Measurements from ENCODE around the gene TARS3.

The TARS3 gene

DNA sequence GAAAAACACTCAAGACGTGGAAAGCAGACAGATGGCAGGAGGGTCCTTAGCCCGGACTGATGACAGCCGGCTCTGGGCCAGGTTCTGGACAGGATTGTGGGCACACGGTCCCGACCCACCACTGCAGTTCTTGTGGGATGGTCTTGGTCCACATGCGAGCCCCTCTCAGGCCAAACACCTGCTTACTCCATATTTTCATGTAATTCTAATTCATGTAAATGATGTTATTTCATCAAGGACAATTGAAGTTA, 104.7 kb downstream of the TARS3 start:
- no peak for DNase-seq

- no peak for DNase-seq
Measured at GRCh38 chr15:101618851-101619614, 105.2 kb downstream of the TARS3 start.

GRCh38 chr15:101618076-101618475, 106.2 kb downstream of the TARS3 start:
- DNase-seq = no peak

GRCh38 chr15:101617390-101617965, 106.8 kb downstream of the TARS3 start:
- no peak for DNase-seq

DNA sequence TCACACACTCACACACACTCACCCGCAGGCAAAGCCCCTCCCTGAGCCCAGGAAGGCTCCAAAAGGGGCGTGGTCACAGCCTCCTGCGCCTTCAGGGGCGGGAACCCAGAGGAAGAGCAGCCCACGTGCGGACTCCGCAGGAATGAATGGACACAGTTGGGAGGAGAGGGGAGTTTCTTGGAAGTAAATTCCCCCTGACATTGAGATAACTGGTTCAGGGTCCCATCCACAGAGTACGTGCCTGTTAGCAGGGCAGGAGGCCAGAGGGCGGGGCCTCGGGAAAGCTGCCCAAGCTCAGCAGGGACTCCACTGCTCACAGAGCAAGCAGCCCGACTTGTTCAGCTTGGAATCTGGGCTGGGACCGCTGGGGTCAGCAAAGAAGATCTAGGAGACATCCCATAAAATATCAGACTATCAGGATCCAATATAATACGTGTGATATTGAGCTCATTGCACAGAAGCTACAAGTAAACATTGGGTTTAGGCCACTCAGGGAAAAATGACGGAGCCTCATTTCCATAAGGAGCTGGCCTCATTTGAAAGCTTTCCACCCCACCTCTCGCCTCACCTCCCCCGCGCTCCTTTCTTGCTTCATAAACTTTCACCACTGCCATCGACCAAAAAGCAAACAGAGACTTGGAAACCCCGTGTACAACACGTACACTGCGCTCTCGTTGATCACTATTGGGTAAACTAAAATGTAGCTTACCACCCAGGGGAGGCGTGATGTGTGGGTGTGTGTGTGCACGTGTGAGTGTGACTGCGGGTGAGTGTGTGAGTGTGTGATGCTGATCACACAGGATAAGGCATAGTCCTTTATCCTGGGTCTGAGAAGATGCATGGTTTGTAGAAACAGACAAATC, 108.1 kb downstream of the TARS3 start:
- no peak for DNase-seq

DNA sequence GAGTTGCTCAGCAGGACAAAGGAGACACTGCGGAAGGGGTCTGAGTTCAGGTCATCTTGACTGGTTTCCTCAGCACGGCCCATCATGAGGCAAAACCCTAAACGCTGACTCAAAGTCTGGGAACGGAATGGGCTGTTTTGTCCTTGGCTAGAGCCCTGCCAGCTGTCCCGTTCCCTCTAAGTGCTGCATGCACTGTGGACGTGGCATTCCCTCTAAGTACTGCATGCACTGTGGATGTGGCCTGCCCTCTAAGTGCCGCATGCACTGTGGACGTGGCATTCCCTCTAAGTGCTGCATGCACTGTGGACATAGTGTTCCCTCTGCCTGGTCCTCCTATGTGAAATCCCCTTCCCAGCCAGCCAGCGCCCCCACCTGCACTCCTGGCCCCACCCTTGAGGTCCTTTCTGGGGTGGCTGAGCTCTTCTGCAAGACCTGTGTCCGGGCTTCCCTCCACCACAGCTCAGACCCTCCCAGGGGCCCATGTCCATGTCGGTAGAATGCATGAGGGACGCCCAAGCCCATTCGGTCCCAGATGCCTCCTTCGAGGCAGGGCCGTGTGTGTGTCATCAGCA, 108.8 kb downstream of the TARS3 start:
- no peak for DNase-seq

GRCh38 chr15:101614761-101615160, 109.5 kb downstream of the TARS3 start:
- no peak for DNase-seq

GRCh38 chr15:101614001-101614585, 110.2 kb downstream of the TARS3 start:
- no peak for DNase-seq

DNA sequence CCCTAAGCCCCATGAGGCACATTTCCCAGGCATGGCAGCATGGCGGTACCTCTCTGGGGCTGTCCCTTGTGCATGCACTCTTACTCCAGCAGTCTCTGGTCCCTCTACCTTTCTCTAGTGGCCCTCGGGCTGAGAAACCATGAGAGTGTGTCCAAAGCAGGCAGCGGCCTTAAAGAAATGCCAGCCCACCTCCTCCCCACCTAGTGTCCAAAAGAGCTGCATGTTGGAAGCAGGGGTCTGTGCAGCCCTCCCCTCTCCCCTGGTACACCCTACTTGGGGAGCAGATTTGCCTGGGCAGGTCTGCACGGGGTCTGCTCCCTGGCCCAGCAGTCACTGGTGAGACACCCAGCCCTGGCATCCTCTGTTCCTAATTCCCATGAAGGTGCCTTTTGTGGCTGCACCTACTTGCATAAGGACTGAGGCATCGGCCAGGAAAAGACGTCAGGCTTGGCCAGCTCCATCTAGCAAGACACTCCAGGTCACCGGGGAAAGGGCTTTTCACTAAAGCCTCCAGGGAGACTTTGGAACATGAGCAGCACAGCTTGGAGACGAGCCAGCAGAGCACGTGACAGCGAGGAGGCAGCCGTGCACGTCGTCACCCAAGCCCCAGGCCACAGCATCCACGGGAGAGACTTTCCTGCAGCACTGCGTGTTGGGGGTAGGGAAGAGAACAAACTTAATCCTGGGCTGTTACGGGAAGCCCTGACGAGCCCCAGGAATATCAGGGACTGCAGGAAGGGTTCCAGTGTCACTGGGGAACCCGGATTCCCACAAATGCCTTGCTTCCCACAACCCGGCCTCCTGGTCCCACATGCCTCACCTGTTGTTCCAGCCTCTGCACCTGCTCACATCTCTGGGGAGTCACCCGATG, 110.9 kb downstream of the TARS3 start:
- no peak for DNase-seq

GRCh38 chr15:101612676-101613075, 111.6 kb downstream of the TARS3 start:
- DNase-seq = no peak

DNA sequence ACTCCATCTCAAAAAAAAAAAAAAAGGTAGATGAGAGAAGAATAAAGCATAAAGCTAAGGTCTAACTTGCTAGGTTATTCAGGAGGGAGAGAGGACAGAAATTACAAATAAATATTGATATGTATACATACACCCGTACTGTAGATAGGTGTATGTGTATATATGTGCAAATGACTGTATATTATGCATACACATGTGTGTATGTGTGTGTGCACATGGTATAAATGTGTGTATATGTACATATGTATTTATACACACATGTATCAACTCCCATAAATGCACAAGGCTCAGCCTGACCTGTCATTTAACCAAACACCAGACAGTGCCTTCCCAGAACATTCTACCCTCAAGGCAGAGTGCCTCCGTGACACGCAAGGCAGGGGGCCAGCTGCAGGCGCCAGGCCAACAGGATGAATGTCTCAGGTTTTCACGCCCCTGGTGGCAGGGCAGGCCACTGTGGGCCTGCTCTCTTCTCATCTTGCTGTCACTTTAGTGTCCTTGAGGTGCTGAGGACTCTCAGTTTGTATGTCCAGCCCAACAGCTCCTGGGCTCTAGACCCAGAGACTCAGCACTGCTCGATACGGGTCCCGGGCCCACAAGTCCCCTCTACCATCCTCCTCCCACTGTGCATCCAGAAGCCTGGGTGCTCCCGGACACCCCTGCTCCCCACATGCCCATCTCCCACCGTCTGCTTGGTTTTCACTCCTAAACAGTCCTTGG, 112.5 kb downstream of the TARS3 start:
- no peak for DNase-seq

DNA sequence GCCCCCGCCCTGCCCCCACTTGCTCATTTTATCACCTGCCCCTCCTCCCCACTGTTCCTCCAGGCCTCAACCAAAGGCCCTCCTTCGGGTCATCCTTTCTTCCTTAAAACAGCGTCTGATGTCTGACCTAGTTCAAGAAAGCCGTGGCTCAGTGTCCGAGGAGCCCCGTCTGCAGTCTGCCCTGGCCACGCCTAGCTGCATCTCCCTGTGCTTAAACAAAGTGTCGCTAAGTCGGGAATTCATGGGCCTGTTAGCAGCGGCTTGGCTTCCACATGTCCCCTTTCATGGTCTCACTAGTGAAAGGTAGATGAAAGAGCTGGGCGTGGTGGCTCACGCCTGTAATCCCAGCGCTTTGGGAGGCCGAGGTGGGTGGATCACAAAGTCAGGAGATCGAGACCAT, 113.3 kb downstream of the TARS3 start:
- DNase-seq = no peak

DNA sequence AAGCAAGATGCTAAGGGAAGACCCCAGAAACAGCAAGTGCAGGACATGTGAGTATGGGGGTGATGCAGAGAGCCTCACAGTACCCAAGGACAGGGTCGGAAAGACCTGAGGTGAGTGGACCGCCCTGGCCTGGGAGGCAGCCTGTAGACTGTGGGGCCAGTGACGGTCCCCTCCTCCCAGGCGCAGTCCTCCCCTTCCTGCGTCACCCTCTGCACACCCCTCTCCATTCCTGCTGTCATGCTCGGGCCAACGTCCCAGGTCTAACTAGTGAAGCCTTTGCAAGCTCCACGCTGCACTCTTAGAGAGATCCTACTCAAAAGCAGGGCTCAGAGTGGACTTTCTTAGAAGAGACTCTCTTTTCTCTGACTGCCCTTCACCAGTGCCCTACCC, 113.7 kb downstream of the TARS3 start:
- DNase-seq = no peak

GRCh38 chr15:101609742-101610610, 114.3 kb downstream of the TARS3 start:
- no peak for DNase-seq

DNA sequence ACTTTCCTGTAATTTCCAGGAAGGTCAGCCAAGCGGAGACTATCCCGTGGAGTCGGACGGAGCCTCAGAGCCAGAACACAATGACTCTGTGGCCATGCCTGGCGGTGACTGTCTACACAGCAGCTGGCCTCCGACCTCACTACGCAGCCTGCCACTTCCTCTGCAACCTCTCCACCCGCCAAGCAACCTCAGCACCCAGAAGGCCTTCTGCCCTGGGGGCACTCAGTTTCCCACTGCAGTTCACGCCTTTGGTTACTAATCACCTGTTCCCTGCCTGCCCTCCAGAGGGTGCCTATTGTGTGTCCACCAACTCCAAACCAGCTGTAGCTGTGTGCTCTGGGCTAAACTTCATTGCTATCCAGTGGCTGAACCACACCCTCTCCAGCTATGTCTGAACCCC, 116.1 kb downstream of the TARS3 start:
- no peak for DNase-seq

DNA sequence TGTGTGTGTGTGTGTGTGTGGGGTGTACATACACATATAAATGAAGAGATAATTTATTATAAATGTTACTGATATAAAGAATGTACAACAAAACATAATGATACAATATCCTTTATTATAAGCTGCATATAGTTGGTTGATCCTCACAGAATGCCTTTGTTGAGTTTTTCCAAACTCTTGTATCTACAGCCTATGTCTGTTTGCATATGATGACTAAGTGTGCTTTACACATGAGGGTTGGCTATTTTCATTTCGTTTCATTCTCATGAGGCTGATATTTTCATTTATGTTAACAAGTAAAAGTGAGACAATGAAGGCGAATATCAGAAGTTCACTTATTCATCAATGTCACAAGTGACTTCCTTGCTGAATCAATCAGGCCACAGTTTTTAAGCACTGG, 117.2 kb downstream of the TARS3 start:
- DNase-seq = no peak

GRCh38 chr15:101604124-101604874, 120.0 kb downstream of the TARS3 start:
- no peak for DNase-seq
